ENCODE measurements around the gene CDC42EP3. TPM values are rescaled to one million over a fixed set of nuclear protein-coding genes. Genes with fewer than 3 reads are reported as not detected.
A peak's percentile ranks its signal among the peaks of the same experiment; 100 is the strongest.

CDC42EP3 gene
- polyA plus RNA-seq, 3 donors from 2014 or later = 80.7 to 170 (median 81.3) TPM

GRCh38 chr2:37614061-37614738 lies 57.2 kb downstream of the CDC42EP3 start:
- Mint-ChIP-seq H3K27me3 (ENCODE audit: low read depth in 3 of 3) (peaks cover 0 to 5% (median 2%) of the 10 kb centered on the region in 3 donors), H3K4me1 (peaks cover 68 to 83% of the 10 kb centered on the region in 2 donors), H3K27ac (peak overlapping the region; percentile 53 to 97 (median 96)), H3K9me3 (peaks cover 0 to 6% (median 0%) of the 10 kb centered on the region in 6 donors), H3K4me3 (peak overlapping the region in 2 of 5 donors; percentile 5 to 75), H3K36me3 (peaks cover 0 to 3% (median under 1%) of the 10 kb centered on the region in 3 donors)
- DNase-seq = no peak

- Mint-ChIP-seq H3K27ac (peak overlapping the region in 5 of 6 donors; percentile 31 to 76 (median 47)), H3K9me3 (peaks cover 1 to 21% (median 15%) of the 10 kb centered on the region in 6 donors), H3K27me3 (ENCODE audit: low read depth in 3 of 3) (peaks cover 0 to 5% (median 2%) of the 10 kb centered on the region in 3 donors), H3K4me1 (peaks cover 58 to 65% of the 10 kb centered on the region in 2 donors), H3K36me3 (peaks cover 4 to 15% (median 15%) of the 10 kb centered on the region in 3 donors), H3K4me3 (no peak overlapping the region)
- no peak for DNase-seq
Observed at GRCh38 chr2:37612382-37612781, 59.1 kb downstream of the CDC42EP3 start.

GRCh38 chr2:37610638-37611289 lies 60.7 kb downstream of the CDC42EP3 start:
- H3K4me1 Mint-ChIP-seq = peaks cover 42 to 49% of the 10 kb centered on the region in 2 donors
- no peak for DNase-seq
- H3K9me3 Mint-ChIP-seq = peaks cover 2 to 34% (median 28%) of the 10 kb centered on the region in 6 donors
- no peak overlapping the region for H3K4me3 Mint-ChIP-seq
- peaks cover 15 to 27% (median 26%) of the 10 kb centered on the region in 3 donors for H3K36me3 Mint-ChIP-seq
- H3K27me3 Mint-ChIP-seq (ENCODE audit: low read depth in 3 of 3) = peaks cover 0 to 2% (median 0%) of the 10 kb centered on the region in 3 donors
- H3K27ac Mint-ChIP-seq = peak overlapping the region in 5 of 6 donors; percentile 52 to 83 (median 67)

- Mint-ChIP-seq H3K27me3 (ENCODE audit: low read depth in 3 of 3) (peaks cover 0 to 2% (median 0%) of the 10 kb centered on the region in 3 donors), H3K4me3 (no peak overlapping the region), H3K36me3 (peaks cover 20 to 36% (median 33%) of the 10 kb centered on the region in 3 donors), H3K9me3 (peaks cover 5 to 42% (median 34%) of the 10 kb centered on the region in 6 donors), H3K4me1 (peaks cover 32 to 39% of the 10 kb centered on the region in 2 donors), H3K27ac (peak overlapping the region in 2 of 6 donors; percentile 34 to 40)
- no peak for DNase-seq
Observed at GRCh38 chr2:37609782-37610181, 61.7 kb downstream of the CDC42EP3 start.

GRCh38 chr2:37604716-37605115 lies 66.7 kb downstream of the CDC42EP3 start:
- Mint-ChIP-seq H3K36me3 (peaks cover 48 to 78% (median 63%) of the 10 kb centered on the region in 3 donors), H3K27me3 (ENCODE audit: low read depth in 3 of 3) (peaks cover 3 to 7% (median 4%) of the 10 kb centered on the region in 3 donors), H3K9me3 (peaks cover 29 to 72% (median 48%) of the 10 kb centered on the region in 6 donors), H3K4me3 (peak overlapping the region in 1 of 5 donors; percentile 7), H3K4me1 (peaks cover 49 to 55% of the 10 kb centered on the region in 2 donors), H3K27ac (peak overlapping the region in 1 of 6 donors; percentile 32)
- no peak for DNase-seq

GRCh38 chr2:37602702-37603101 lies 68.7 kb downstream of the CDC42EP3 start:
- Mint-ChIP-seq H3K4me1 (peaks cover 64 to 69% of the 10 kb centered on the region in 2 donors), H3K27ac (peak overlapping the region; percentile 69 to 99 (median 88)), H3K36me3 (peaks cover 62 to 88% (median 68%) of the 10 kb centered on the region in 3 donors), H3K27me3 (ENCODE audit: low read depth in 3 of 3) (peaks cover 7 to 15% (median 10%) of the 10 kb centered on the region in 3 donors), H3K4me3 (peak overlapping the region; percentile 66 to 100 (median 93)), H3K9me3 (peaks cover 42 to 77% (median 56%) of the 10 kb centered on the region in 6 donors)
- no peak for DNase-seq

- H3K4me1 Mint-ChIP-seq = peaks cover 68 to 76% of the 10 kb centered on the region in 2 donors
- H3K27ac Mint-ChIP-seq = peak overlapping the region; percentile 98 to 100 (median 100)
- peak overlapping the region; percentile 92 to 100 (median 97) for H3K4me3 Mint-ChIP-seq
- no peak for DNase-seq
- peaks cover 7 to 15% (median 10%) of the 10 kb centered on the region in 3 donors for H3K27me3 Mint-ChIP-seq (ENCODE audit: low read depth in 3 of 3)
- H3K9me3 Mint-ChIP-seq = peaks cover 46 to 77% (median 57%) of the 10 kb centered on the region in 6 donors
- H3K36me3 Mint-ChIP-seq = peaks cover 62 to 89% (median 67%) of the 10 kb centered on the region in 3 donors
Observed at GRCh38 chr2:37602040-37602439, 69.4 kb downstream of the CDC42EP3 start.

GRCh38 chr2:37601569-37601968 lies 69.9 kb downstream of the CDC42EP3 start:
- Mint-ChIP-seq H3K4me3 (peak overlapping the region; percentile 92 to 100 (median 97)), H3K4me1 (peaks cover 69 to 78% of the 10 kb centered on the region in 2 donors), H3K36me3 (peaks cover 64 to 91% (median 68%) of the 10 kb centered on the region in 3 donors), H3K27ac (peak overlapping the region; percentile 98 to 100 (median 100)), H3K27me3 (ENCODE audit: low read depth in 3 of 3) (peaks cover 7 to 15% (median 10%) of the 10 kb centered on the region in 3 donors), H3K9me3 (peaks cover 48 to 78% (median 60%) of the 10 kb centered on the region in 6 donors)
- no peak for DNase-seq

- H3K36me3 Mint-ChIP-seq = peaks cover 63 to 91% (median 66%) of the 10 kb centered on the region in 3 donors
- H3K4me3 Mint-ChIP-seq = peak overlapping the region; percentile 92 to 100 (median 97)
- peaks cover 5 to 15% (median 10%) of the 10 kb centered on the region in 3 donors for H3K27me3 Mint-ChIP-seq (ENCODE audit: low read depth in 3 of 3)
- H3K9me3 Mint-ChIP-seq = peaks cover 49 to 78% (median 65%) of the 10 kb centered on the region in 6 donors
- peak in 1 of 3 donors; percentile 20 for DNase-seq
- peaks cover 69 to 78% of the 10 kb centered on the region in 2 donors for H3K4me1 Mint-ChIP-seq
- peak overlapping the region; percentile 98 to 100 (median 100) for H3K27ac Mint-ChIP-seq
Observed at GRCh38 chr2:37600735-37601134, 70.7 kb downstream of the CDC42EP3 start.

- Mint-ChIP-seq H3K4me1 (peaks cover 69 to 78% of the 10 kb centered on the region in 2 donors), H3K27me3 (ENCODE audit: low read depth in 3 of 3) (peaks cover 5 to 15% (median 10%) of the 10 kb centered on the region in 3 donors), H3K27ac (peak overlapping the region; percentile 98 to 100 (median 100)), H3K4me3 (peak overlapping the region; percentile 92 to 100 (median 97)), H3K36me3 (peaks cover 58 to 91% (median 67%) of the 10 kb centered on the region in 3 donors), H3K9me3 (peaks cover 54 to 80% (median 66%) of the 10 kb centered on the region in 6 donors)
- peak; percentile 84 to 89 (median 86) for DNase-seq
Observed at GRCh38 chr2:37599688-37600525, 71.5 kb downstream of the CDC42EP3 start.

GRCh38 chr2:37593694-37594093 lies 77.7 kb downstream of the CDC42EP3 start:
- peaks cover 0 to 2% (median 0%) of the 10 kb centered on the region in 3 donors for H3K27me3 Mint-ChIP-seq (ENCODE audit: low read depth in 3 of 3)
- no peak for DNase-seq
- H3K9me3 Mint-ChIP-seq = peaks cover 33 to 50% (median 46%) of the 10 kb centered on the region in 6 donors
- H3K4me3 Mint-ChIP-seq = no peak overlapping the region
- peaks cover 21 to 43% (median 35%) of the 10 kb centered on the region in 3 donors for H3K36me3 Mint-ChIP-seq
- H3K4me1 Mint-ChIP-seq = peaks cover 42 to 52% of the 10 kb centered on the region in 2 donors
- H3K27ac Mint-ChIP-seq = peak overlapping the region in 1 of 6 donors; percentile 74

GRCh38 chr2:37593024-37593423 lies 78.4 kb downstream of the CDC42EP3 start:
- DNase-seq = no peak
- no peaks in the 10 kb centered on the region for H3K27me3 Mint-ChIP-seq (ENCODE audit: low read depth in 3 of 3)
- peaks cover 27 to 43% (median 40%) of the 10 kb centered on the region in 6 donors for H3K9me3 Mint-ChIP-seq
- no peak overlapping the region for H3K4me3 Mint-ChIP-seq
- peaks cover 42 to 53% of the 10 kb centered on the region in 2 donors for H3K4me1 Mint-ChIP-seq
- H3K27ac Mint-ChIP-seq = no peak overlapping the region
- H3K36me3 Mint-ChIP-seq = peaks cover 19 to 39% (median 31%) of the 10 kb centered on the region in 3 donors

Measured in immature natural killer cell (primary cell).